HEK293 (cell line): ENCODE data around the gene CHST8.

Experiments
- CTCF ChIP-seq: fragments of 450-650 bp; formaldehyde crosslinking; IDR thresholded peaks from 2 replicates; pipeline ENCODE4 v1.5.1; 2016; ENCODE audit warnings: missing biosample characterization, missing genetic modification characterization
- HIC1 ChIP-seq: fragments of 450-650 bp; formaldehyde crosslinking; IDR thresholded peaks from 2 replicates; pipeline ENCODE4 v1.5.1; 2016; ENCODE audit warnings: missing biosample characterization, missing genetic modification characterization
- RBAK ChIP-seq: fragments of 450-650 bp; formaldehyde crosslinking; IDR thresholded peaks from 2 replicates; pipeline ENCODE4 v1.5.1; 2016; ENCODE audit warnings: missing biosample characterization, missing genetic modification characterization
- ZNF433 ChIP-seq: fragments of 450-650 bp; formaldehyde crosslinking; IDR thresholded peaks from 2 replicates; pipeline ENCODE4 v1.5.1; 2016; ENCODE audit warnings: missing biosample characterization, missing genetic modification characterization, low read depth
- ZNF449 ChIP-seq: fragments of 450-650 bp; formaldehyde crosslinking; IDR thresholded peaks from 2 replicates; pipeline ENCODE4 v1.5.1; 2017; ENCODE audit warnings: missing biosample characterization, mild to moderate bottlenecking, missing genetic modification characterization, moderate library complexity
- ZNF473 ChIP-seq: fragments of 450-650 bp; formaldehyde crosslinking; IDR thresholded peaks from 2 replicates; pipeline ENCODE4 v1.5.1; 2017; ENCODE audit warnings: missing biosample characterization, missing genetic modification characterization
- ZNF488 ChIP-seq: fragments of 450-650 bp; formaldehyde crosslinking; IDR thresholded peaks from 2 replicates; pipeline ENCODE4 v1.5.1; 2016; ENCODE audit warnings: missing biosample characterization, missing genetic modification characterization
- ZNF518A ChIP-seq: fragments of 450-650 bp; formaldehyde crosslinking; conservative IDR thresholded peaks from 2 replicates; pipeline ENCODE4 v1.5.1; 2016; ENCODE audit warnings: low read depth, missing biosample characterization, missing genetic modification characterization
- ZNF747 ChIP-seq: fragments of 450-650 bp; formaldehyde crosslinking; IDR thresholded peaks from 2 replicates; pipeline ENCODE4 v1.5.1; 2016; ENCODE audit warnings: missing biosample characterization, missing genetic modification characterization
- TF ChIP-seq, protein P1 (sequence below): IDR thresholded peaks from 2 replicates; pipeline ENCODE4 v1.6.1; 2011; ENCODE audit warnings: mild to moderate bottlenecking, low read depth, low read length, borderline replicate concordance
- TF ChIP-seq, protein P2 (sequence below): fragments of 450-650 bp; formaldehyde crosslinking; IDR thresholded peaks from 2 replicates; pipeline ENCODE4 v1.5.1; 2016; ENCODE audit warnings: missing biosample characterization, missing genetic modification characterization, low read depth
- TF ChIP-seq, protein P3 (sequence below): fragments of 450-650 bp; formaldehyde crosslinking; IDR thresholded peaks from 2 replicates; pipeline ENCODE4 v1.5.1; 2016; ENCODE audit warnings: missing biosample characterization, missing genetic modification characterization

- TF ChIP-seq CTCF (tag by site-specific recombination) (no peak), ZNF473 (tag by site-specific recombination) (no peak), ZNF488 (tag by site-specific recombination) (no peak), ZNF518A (tag by site-specific recombination) (no peak), RBAK (tag by site-specific recombination) (no peak), ZNF747 (no peak), HIC1 (tag by site-specific recombination) (no peak), ZNF449 (tag by site-specific recombination) (no peak), ZNF433 (no peak)
- TF ChIP-seq, protein P1, sequence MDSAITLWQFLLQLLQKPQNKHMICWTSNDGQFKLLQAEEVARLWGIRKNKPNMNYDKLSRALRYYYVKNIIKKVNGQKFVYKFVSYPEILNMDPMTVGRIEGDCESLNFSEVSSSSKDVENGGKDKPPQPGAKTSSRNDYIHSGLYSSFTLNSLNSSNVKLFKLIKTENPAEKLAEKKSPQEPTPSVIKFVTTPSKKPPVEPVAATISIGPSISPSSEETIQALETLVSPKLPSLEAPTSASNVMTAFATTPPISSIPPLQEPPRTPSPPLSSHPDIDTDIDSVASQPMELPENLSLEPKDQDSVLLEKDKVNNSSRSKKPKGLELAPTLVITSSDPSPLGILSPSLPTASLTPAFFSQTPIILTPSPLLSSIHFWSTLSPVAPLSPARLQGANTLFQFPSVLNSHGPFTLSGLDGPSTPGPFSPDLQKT: no peak
- TF ChIP-seq, protein P2, sequence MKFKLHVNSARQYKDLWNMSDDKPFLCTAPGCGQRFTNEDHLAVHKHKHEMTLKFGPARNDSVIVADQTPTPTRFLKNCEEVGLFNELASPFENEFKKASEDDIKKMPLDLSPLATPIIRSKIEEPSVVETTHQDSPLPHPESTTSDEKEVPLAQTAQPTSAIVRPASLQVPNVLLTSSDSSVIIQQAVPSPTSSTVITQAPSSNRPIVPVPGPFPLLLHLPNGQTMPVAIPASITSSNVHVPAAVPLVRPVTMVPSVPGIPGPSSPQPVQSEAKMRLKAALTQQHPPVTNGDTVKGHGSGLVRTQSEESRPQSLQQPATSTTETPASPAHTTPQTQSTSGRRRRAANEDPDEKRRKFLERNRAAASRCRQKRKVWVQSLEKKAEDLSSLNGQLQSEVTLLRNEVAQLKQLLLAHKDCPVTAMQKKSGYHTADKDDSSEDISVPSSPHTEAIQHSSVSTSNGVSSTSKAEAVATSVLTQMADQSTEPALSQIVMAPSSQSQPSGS (tag by site-specific recombination): no peak
- TF ChIP-seq, protein P3, sequence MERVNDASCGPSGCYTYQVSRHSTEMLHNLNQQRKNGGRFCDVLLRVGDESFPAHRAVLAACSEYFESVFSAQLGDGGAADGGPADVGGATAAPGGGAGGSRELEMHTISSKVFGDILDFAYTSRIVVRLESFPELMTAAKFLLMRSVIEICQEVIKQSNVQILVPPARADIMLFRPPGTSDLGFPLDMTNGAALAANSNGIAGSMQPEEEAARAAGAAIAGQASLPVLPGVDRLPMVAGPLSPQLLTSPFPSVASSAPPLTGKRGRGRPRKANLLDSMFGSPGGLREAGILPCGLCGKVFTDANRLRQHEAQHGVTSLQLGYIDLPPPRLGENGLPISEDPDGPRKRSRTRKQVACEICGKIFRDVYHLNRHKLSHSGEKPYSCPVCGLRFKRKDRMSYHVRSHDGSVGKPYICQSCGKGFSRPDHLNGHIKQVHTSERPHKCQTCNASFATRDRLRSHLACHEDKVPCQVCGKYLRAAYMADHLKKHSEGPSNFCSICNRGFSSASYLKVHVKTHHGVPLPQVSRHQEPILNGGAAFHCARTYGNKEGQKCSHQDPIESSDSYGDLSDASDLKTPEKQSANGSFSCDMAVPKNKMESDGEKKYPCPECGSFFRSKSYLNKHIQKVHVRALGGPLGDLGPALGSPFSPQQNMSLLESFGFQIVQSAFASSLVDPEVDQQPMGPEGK (tag by site-specific recombination): no peak
Observed at GRCh38 chr19:33620611-33621010, 1.1 kb upstream of the CHST8 start.
